Femur (tissue), 1 donor: ENCODE measurements around the gene ANKK1.

Source experiments
- DNase-seq: peaks from one replicate; pipeline ENCODE4 v3.0.0-alpha.2; 2017

Gene ANKK1

GRCh38 chr11:113409526-113409925 lies 21.9 kb downstream of the ANKK1 start:
- no peak for DNase-seq

GRCh38 chr11:113410414-113411135 lies 23.0 kb downstream of the ANKK1 start:
- no peak for DNase-seq

- no peak for DNase-seq
Observed at GRCh38 chr11:113411536-113411935, 24.0 kb downstream of the ANKK1 start.

- DNase-seq, result no peak
Observed at GRCh38 chr11:113412675-113413074, 25.1 kb downstream of the ANKK1 start.

GRCh38 chr11:113415343-113415742 lies 27.8 kb downstream of the ANKK1 start:
- no peak for DNase-seq

GRCh38 chr11:113417428-113417827 lies 29.8 kb downstream of the ANKK1 start:
- no peak for DNase-seq

- no peak for DNase-seq
Observed at GRCh38 chr11:113419454-113420003, 31.9 kb downstream of the ANKK1 start.

- DNase-seq, result no peak
Observed at GRCh38 chr11:113420808-113421207, 33.2 kb downstream of the ANKK1 start.

GRCh38 chr11:113426686-113427085 lies 39.1 kb downstream of the ANKK1 start:
- no peak for DNase-seq

- no peak for DNase-seq
Observed at GRCh38 chr11:113431746-113432145, 44.2 kb downstream of the ANKK1 start.

- DNase-seq, result no peak
Observed at GRCh38 chr11:113435190-113435968, 47.8 kb downstream of the ANKK1 start.

- no peak for DNase-seq
Observed at GRCh38 chr11:113436672-113437252, 49.2 kb downstream of the ANKK1 start.

- no peak for DNase-seq
Observed at GRCh38 chr11:113440816-113441215, 53.2 kb downstream of the ANKK1 start.

- DNase-seq, result no peak
Observed at GRCh38 chr11:113444502-113445123, 57.0 kb downstream of the ANKK1 start.

- DNase-seq, result no peak
Observed at GRCh38 chr11:113446112-113446511, 58.5 kb downstream of the ANKK1 start.

- no peak for DNase-seq
Observed at GRCh38 chr11:113446938-113447337, 59.4 kb downstream of the ANKK1 start.

GRCh38 chr11:113447621-113448315 lies 60.2 kb downstream of the ANKK1 start:
- no peak for DNase-seq

- no peak for DNase-seq
Observed at GRCh38 chr11:113448316-113448677, 60.7 kb downstream of the ANKK1 start.

GRCh38 chr11:113449743-113450142 lies 62.2 kb downstream of the ANKK1 start:
- DNase-seq, result no peak
